NCI-H1436 (cell line): ENCODE data around the gene ETV7.

ENCODE experiments used
- DNase-seq: peaks from one replicate; lab custom pipeline; 2025; lab: John Stamatoyannopoulos, UW

The ETV7 gene

GRCh38 chr6:36320475-36320874, 67.0 kb downstream of the ETV7 start:
- DNase-seq = no peak

- no peak for DNase-seq
These were observed 67.6 kb downstream of the ETV7 start for GRCh38 chr6:36319821-36320220.

GRCh38 chr6:36319436-36319762, 68.1 kb downstream of the ETV7 start:
- DNase-seq = no peak

GRCh38 chr6:36318690-36319435, 68.6 kb downstream of the ETV7 start:
- DNase-seq = no peak

GRCh38 chr6:36317623-36318022, 69.8 kb downstream of the ETV7 start:
- no peak for DNase-seq
